Transverse colon (tissue), 3 donors: ENCODE data around the gene DIS3L2.

Source experiments
- POLR2A ChIP-seq: fragments of 450-650 bp; IDR thresholded peaks from one replicate; pipeline ENCODE4 v1.6.1; 2016; ENCODE audit warnings: antibody characterized with exemption, mild to moderate bottlenecking, moderate library complexity
- TF ChIP-seq, protein P1 (sequence below), 5 experiments: fragments of 200-600 bp in 3 of 5; fragments of 450-650 bp in 2 of 5; sonication (generic) in 3 of 5; IDR thresholded peaks; 1 replicate in 2 of 5; 2 replicates in 3 of 5; pipeline ENCODE4 v1.5.1; 2016 to 2017; ENCODE audit warnings: antibody characterized with exemption in 5 of 5, inconsistent platforms in 3 of 5, mild to moderate bottlenecking in 2 of 5, moderate library complexity in 1 of 5

DNA sequence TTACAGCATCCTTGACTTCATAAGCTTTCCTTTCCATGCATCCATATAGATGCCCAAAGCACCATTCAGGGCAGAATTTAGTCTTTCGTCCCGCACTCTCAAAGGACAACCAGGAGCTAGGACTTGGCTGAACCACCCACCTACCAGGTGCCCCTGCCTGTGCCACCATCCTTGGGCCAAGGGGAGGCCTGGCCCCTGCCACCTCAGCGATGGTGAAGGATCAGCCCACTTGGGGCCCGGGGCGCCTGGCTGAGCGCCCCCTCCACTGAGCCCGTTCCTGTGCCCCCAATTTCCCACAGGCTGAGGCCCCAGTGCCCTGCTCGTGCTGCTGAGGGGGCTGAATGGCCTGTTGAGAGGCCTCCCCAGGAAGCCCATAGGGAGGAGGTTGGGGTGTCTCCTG, 383.7 kb downstream of the DIS3L2 start:
- TF ChIP-seq, protein P1, sequence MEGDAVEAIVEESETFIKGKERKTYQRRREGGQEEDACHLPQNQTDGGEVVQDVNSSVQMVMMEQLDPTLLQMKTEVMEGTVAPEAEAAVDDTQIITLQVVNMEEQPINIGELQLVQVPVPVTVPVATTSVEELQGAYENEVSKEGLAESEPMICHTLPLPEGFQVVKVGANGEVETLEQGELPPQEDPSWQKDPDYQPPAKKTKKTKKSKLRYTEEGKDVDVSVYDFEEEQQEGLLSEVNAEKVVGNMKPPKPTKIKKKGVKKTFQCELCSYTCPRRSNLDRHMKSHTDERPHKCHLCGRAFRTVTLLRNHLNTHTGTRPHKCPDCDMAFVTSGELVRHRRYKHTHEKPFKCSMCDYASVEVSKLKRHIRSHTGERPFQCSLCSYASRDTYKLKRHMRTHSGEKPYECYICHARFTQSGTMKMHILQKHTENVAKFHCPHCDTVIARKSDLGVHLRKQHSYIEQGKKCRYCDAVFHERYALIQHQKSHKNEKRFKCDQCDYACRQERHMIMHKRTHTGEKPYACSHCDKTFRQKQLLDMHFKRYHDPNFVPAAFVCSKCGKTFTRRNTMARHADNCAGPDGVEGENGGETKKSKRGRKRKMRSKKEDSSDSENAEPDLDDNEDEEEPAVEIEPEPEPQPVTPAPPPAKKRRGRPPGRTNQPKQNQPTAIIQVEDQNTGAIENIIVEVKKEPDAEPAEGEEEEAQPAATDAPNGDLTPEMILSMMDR (IDR thresholded peaks at IDR 0.05): no peak
- TF ChIP-seq POLR2A: no peak
